Neutrophil (primary cell): ENCODE measurements around the gene CD24.
A peak's percentile ranks its signal among the peaks of the same experiment; 100 is the strongest.

Source experiments
- H3K27ac ChIP-seq: fragments of 200-600 bp; sonication (generic); 2 replicates; pipeline ENCODE4 v1.5.1; 2016; ENCODE audit warnings: mild to moderate bottlenecking, moderate library complexity
- H3K27me3 ChIP-seq: fragments of 200-600 bp; sonication (generic); 2 replicates; pipeline ENCODE4 v1.6.0; 2016; ENCODE audit warnings: mild to moderate bottlenecking
- H3K36me3 ChIP-seq: fragments of 200-600 bp; sonication (generic); 2 replicates; pipeline ENCODE4 v1.5.1; 2017
- H3K4me1 ChIP-seq, 2 experiments: fragments of 200-600 bp in 1 of 2; sonication (generic) in 1 of 2; 1 replicate in 1 of 2; 2 replicates in 1 of 2; pipeline versions ENCODE4 v1.5.1 to v1.6.1; 2013 to 2016; ENCODE audit warnings: low read depth in 1 of 2, low read length in 1 of 2, mild to moderate bottlenecking in 1 of 2, moderate library complexity in 1 of 2; ENCODE audit not compliant: control insufficient read depth in 1 of 2, insufficient read depth in 1 of 2
- H3K4me3 ChIP-seq, 2 experiments: fragments of 200-600 bp in 1 of 2; sonication (generic) in 1 of 2; 1 replicate in 1 of 2; 2 replicates in 1 of 2; pipeline ENCODE4 v1.5.1; 2013 to 2016; ENCODE audit warnings: low read depth in 1 of 2, low read length in 1 of 2, mild to moderate bottlenecking in 1 of 2, moderate library complexity in 1 of 2
- H3K9me3 ChIP-seq: fragments of 200-600 bp; sonication (generic); 2 replicates; pipeline ENCODE4 v1.5.1; 2016
- TF ChIP-seq, protein P1 (sequence below): fragments of 200-600 bp; sonication (generic); IDR thresholded peaks from 2 replicates; pipeline ENCODE4 v1.5.1; 2016; ENCODE audit warnings: antibody characterized with exemption

CD24 gene

DNA sequence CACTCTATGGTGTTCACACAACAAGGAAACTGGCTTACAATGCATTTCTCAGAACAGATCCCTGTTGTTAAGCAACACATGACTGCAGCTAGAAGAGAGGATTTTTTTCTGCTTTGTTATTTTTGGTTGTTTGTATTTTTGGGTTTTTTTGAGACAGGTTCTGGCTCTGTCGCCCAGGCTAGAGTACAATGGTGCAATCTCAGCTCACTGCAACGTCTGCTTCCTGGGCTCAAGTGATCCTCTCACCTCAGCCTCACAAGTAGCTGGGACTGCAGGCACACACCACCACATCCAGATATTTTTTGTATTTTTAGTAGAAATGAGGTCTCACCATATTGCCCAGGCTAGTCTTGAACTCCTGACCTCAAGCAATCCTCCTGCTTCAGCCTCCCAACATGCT lies 12.7 kb downstream of the CD24 start:
- Histone ChIP-seq H3K27ac (peak overlapping the region; percentile 76), H3K27me3 (no peaks in the 10 kb centered on the region), H3K9me3 (no peaks in the 10 kb centered on the region), H3K4me3 (peak overlapping the region in 1 of 2 experiments; percentile 25), H3K36me3 (no peaks in the 10 kb centered on the region), H3K4me1 (peaks cover 72 to 74% of the 10 kb centered on the region in 2 experiments)
- TF ChIP-seq, protein P1, sequence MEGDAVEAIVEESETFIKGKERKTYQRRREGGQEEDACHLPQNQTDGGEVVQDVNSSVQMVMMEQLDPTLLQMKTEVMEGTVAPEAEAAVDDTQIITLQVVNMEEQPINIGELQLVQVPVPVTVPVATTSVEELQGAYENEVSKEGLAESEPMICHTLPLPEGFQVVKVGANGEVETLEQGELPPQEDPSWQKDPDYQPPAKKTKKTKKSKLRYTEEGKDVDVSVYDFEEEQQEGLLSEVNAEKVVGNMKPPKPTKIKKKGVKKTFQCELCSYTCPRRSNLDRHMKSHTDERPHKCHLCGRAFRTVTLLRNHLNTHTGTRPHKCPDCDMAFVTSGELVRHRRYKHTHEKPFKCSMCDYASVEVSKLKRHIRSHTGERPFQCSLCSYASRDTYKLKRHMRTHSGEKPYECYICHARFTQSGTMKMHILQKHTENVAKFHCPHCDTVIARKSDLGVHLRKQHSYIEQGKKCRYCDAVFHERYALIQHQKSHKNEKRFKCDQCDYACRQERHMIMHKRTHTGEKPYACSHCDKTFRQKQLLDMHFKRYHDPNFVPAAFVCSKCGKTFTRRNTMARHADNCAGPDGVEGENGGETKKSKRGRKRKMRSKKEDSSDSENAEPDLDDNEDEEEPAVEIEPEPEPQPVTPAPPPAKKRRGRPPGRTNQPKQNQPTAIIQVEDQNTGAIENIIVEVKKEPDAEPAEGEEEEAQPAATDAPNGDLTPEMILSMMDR, result no peak

DNA sequence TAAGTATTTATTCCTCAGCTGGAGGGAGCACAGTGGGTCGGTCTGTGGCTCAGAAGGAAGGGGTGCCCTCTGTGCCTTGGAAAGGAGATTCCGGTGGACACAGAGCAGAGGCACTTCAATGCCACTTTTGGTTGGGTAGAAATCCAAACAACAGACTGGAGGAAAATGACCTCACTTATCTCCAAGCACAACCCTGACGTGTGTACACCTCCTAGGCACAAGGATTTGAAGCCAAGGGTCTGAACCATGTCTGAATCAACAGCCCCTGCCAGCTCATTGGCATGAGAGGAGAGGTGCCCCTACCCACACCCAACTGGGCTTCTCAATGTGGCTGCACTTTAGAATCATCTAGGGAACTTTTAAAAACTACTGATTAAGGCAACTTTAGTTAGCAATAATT lies 13.4 kb downstream of the CD24 start:
- TF ChIP-seq, protein P1, result no peak
- Histone ChIP-seq H3K4me3 (peak overlapping the region in 1 of 2 experiments; percentile 25), H3K4me1 (peaks cover 66 to 68% of the 10 kb centered on the region in 2 experiments), H3K9me3 (no peaks in the 10 kb centered on the region), H3K27ac (peak overlapping the region; percentile 76), H3K27me3 (no peaks in the 10 kb centered on the region), H3K36me3 (no peaks in the 10 kb centered on the region)

DNA sequence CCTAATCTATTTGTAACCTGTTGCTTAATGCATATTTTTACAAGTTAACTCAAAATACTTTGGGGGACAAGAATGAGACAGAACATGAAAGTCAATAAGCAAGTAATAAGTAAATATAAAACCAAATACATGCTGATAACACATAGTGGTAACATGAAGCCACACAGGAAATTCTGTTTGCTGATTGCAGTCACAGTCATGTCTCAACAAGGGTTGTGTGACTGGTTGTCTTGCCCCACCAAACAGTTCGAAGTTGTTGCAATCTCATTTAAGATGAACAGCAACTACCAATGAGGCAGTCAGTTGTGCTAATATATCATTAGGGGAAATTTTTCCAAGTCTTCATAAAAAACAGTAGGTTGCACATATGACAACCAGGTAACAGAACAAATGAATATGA lies 14.5 kb downstream of the CD24 start:
- TF ChIP-seq, protein P1, result no peak
- Histone ChIP-seq H3K36me3 (no peaks in the 10 kb centered on the region), H3K4me3 (no peak overlapping the region)

DNA sequence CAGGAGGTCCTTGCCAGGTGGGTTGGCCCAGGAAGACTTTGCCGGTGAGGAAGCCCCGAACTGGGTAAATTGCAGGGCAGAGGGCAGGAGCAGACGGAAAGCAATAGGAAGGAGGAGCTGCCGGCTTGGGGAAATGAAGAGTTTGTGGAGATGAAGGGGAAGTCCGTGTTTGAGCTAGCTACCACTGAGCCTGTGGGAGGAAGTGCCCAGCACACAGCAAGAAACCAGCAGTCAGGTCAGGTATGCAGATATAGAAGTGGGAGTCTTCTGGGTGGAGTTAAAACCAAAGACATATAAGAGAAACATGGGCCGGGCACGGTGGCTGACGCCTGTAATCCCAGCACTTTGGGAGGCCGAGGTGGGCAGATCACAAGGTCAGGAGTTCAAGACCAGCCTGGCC lies 34.7 kb downstream of the CD24 start:
- Histone ChIP-seq H3K27ac (peak overlapping the region; percentile 63), H3K4me1 (peaks cover 27 to 37% of the 10 kb centered on the region in 2 experiments), H3K4me3 (peak overlapping the region in 1 of 2 experiments; percentile 18), H3K9me3 (no peaks in the 10 kb centered on the region), H3K27me3 (no peaks in the 10 kb centered on the region), H3K36me3 (no peaks in the 10 kb centered on the region)
- TF ChIP-seq, protein P1, result no peak

More for the DNA sequence above, 14.5 kb downstream of the CD24 start:
- H3K27me3 ChIP-seq, result no peaks in the 10 kb centered on the region
- no peaks in the 10 kb centered on the region for H3K9me3 ChIP-seq
- peaks cover 57% of the 10 kb centered on the region in 2 experiments for H3K4me1 ChIP-seq
- H3K27ac ChIP-seq, result peak overlapping the region; percentile 76

DNA sequence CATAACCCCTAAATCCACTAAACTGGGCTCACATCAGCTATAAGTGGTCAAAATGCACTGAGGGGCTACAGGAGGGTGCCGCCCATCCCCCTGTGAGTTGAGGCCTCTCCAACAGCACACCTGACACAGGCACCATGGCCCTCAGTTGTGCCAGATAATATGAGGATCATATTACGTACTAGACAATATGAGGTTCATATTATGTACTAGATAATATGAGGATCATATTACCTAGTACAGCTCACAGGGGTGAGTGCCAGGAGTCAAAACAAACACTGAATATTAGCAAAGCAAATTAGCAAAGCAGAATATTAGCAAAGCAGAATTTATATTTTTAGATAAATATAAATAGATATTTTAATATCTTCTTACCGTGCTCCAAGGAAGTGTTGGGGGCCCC lies 35.3 kb downstream of the CD24 start:
- Histone ChIP-seq H3K27ac (peak overlapping the region; percentile 63), H3K27me3 (no peaks in the 10 kb centered on the region), H3K9me3 (no peaks in the 10 kb centered on the region), H3K36me3 (no peaks in the 10 kb centered on the region), H3K4me1 (peaks cover 27 to 37% of the 10 kb centered on the region in 2 experiments), H3K4me3 (peak overlapping the region in 1 of 2 experiments; percentile 18)
- TF ChIP-seq, protein P1, result no peak
